Measurements from ENCODE around the gene PGGHG. TPM values are rescaled to one million over a fixed set of nuclear protein-coding genes. Genes with fewer than 3 reads are reported as not detected.
"Not testable (repeated sequence)": the region's sequence is repeated elsewhere in the genome, so short reads cannot be mapped to it uniquely, and the experiment has no call there.

The PGGHG gene
- polyA plus RNA-seq, 1 donor = 5.2 TPM

GRCh38 chr11:285021-285893 lies 3.7 kb upstream of the PGGHG start:
- no peak for DNase-seq (ENCODE audit: low read depth)

GRCh38 chr11:285894-286220 lies 3.1 kb upstream of the PGGHG start:
- DNase-seq (ENCODE audit: low read depth) = no peak

- DNase-seq (ENCODE audit: low read depth) = not testable (repeated sequence)
Observed at GRCh38 chr11:286977-287820, 1.7 kb upstream of the PGGHG start.

GRCh38 chr11:287821-288477 lies 977 bp upstream of the PGGHG start:
- DNase-seq (ENCODE audit: low read depth) = no peak

GRCh38 chr11:289398-289711 lies 429 bp downstream of the PGGHG start:
- no peak for DNase-seq (ENCODE audit: low read depth)

DNA sequence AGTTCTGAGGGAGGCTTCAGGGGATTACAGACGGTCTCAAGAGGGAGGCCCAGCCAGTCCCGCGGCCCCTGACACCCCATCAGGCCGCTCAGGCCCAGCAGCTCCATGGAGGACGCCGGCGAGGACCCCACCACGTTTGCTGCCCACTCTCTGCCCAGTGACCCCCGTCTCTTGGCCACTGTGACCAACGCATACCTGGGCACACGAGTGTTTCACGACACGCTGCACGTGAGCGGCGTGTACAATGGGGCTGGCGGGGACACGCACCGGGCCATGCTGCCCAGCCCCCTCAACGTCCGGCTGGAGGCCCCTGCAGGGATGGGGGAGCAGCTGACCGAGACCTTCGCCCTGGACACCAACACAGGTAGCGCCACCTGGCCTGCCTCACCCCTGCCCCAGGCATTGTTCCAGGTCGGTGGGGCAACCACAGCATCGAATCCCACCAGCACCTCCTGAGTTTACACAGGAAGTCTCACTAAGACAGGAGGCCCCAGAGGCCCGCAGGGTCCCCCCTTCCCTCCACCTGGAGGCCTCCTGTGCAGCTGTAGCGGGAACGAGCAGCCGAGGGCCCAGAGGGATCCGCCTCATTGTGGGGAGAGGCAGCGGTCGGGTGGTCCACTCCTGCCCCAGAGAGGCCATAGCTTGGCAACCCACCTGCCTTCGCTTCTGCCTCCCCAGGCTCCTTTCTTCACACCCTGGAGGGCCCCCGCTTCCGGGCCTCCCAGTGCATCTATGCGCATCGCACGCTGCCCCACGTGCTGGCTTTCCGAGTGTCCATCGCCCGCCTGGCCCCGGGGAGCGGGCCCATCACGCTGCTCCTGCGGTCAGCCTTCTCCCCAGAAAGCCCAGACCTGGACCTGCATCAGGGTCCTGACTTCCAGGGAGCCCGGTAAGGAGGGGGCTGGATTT lies 1.0 kb downstream of the PGGHG start:
- DNase-seq (ENCODE audit: low read depth) = no peak

GRCh38 chr11:290621-291231 lies 1.8 kb downstream of the PGGHG start:
- no peak for DNase-seq (ENCODE audit: low read depth)

DNA sequence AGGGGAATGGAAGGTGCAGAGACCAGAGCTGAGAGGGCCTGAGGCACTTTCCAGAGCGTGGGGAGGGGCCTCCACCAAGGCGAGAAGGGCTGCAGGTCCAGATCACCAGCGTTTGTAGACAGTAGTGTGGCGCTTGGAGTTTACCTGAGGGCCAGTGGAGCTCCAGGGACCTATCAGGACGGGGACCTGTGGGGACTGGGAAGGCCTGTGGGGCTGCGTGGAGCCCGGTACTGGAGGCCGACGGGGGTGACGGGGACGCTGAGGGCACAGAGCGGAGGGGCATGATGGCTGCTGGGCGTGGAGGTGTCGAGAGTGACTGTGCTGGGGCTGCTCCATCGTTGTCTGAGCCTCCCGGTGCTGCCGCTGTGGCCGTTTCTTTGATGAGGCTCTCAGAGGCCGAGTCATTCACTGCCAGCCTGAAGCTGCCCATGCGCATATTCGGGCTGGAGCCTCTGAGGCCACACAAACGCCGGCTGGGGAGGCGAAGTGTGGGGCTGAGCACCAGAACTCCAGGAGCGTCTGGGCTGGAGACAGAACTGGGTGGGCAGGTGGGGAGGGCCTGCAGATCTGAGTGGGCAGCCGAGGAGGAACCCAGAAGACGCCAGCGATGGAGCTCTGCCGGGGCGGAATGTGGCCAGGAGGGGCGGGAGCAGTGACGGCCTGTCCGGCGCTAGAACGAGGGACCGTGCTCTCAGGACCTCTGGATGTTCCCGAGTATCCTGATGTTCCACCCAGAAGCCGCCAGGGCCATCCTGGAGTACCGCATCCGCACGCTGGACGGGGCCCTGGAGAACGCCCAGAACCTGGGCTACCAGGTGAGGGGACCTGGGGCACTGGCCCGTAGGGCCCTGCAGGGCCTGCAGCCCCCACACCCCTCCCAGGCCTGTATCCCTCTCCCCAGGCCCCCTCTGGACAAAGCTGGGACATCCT lies 2.6 kb downstream of the PGGHG start:
- DNase-seq (ENCODE audit: low read depth) = no peak

DNA sequence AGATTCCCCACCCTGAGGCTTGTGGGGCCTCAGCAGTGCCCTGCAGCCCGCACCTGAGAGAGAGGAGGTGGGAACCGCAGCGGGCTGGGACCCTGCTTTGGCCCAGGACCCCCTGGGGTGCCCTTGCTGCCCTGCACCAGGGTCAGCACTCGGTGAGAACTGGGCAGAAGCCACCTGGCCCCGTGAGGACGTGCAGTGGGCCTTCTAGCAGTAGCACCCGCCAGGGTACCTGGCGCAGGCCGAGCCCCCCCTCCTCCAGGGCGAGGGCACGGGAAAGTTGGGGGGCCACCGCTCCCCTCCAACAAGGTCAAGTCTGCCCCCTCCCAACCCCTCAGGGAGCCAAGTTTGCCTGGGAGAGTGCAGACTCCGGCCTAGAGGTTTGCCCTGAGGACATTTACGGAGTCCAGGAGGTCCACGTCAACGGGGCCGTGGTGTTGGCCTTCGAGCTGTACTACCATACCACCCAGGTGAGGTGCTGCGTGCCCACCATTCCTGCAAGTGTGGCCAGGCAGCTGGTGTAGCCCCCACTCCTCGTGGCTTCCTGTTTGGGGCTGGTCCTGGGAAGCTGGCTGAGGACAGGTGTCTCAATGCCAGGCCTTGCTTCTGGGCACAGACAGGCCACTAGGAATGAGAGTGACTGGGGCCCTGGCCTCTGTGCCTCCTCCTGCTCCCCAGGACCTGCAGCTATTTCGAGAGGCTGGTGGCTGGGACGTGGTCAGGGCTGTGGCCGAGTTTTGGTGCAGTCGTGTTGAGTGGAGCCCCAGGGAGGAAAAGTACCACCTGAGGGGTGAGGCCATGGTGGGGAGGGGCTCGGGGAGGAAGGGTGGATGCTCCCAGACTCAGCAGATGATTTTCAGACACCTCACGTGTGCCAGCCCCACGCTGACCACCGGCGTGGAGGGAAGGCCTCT lies 3.5 kb downstream of the PGGHG start:
- no peak for DNase-seq (ENCODE audit: low read depth)

- DNase-seq (ENCODE audit: low read depth) = no peak
Observed at GRCh38 chr11:293271-293851, 4.4 kb downstream of the PGGHG start.

- DNase-seq (ENCODE audit: low read depth) = no peak
Observed at GRCh38 chr11:293852-294661, 5.1 kb downstream of the PGGHG start.

- DNase-seq (ENCODE audit: low read depth) = no peak
Observed at GRCh38 chr11:294780-295179, 5.9 kb downstream of the PGGHG start.

- DNase-seq (ENCODE audit: low read depth) = no peak
Observed at GRCh38 chr11:295351-296170, 6.6 kb downstream of the PGGHG start.

DNA sequence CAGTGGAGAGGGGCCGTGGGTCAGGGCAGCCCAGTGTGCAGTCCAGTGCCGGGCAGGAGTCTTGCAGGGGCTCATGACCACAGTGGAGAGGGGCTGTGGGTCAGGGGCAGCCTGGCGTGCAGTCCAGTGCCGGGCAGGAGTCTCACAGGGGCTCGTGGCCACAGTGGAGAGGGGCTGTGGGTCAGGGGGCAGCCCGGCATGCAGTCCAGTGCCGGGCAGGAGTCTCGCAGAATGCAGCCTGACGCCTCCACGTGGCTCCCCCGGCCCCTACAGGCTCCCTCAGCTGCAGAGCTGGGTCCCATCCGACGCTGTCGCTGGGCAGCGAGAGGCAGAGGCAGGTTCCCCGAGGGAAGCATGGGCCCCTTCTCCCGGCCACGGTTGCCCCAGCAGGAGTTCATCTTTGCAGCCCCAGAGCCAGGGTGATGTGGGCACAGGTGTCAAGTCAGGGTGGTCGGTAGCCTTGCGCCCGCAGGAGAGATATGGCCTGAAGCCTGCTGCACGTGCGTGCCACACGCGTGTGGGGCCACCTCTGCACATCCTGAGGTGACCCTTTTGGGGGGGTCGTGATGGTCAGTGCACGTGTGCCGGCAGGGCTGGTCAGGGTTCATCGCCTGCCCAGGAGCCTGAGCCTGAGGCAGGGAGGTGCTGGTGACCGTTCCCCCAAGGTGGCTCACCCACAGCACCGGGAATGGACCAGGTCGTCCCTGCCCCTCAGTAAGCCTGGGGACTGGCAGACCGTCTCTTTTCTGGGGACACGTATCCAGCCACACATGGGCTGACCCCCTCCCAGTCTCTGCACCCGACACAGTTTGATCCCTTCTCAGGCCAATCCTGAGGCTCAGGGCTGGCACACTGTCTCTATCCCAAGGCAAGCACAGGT lies 7.5 kb downstream of the PGGHG start:
- no peak for DNase-seq (ENCODE audit: low read depth)

DNA sequence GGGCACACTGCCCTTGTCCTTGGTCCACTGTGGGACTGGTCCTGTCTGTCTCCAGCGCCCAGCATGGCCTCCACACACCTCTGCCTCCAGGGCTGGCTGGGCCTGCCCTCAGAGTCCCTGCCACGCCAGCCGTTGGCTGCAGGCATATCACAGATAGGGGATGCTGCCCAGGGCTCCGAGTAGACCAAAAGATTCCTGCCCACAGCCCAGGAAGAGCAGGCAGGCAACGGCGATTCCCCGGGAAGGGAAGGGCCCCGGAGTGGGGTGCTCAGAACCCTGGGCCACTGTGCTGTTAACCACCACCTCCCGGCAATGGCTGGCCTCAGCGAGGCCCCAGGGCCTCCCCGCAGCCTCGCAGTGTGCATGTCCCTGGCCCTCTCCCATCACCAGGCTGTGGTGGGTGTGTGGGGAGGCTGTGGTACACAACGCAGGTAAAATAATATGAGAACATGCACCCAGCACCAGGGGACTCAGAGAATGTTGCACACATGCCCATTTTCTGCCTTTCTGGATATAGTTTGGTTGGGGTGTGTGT lies 8.2 kb downstream of the PGGHG start:
- DNase-seq (ENCODE audit: low read depth) = no peak

Data from forelimb muscle (tissue), 1 donor.